NCI-H2196 (cell line): ENCODE measurements around the gene CGB2.
"Not testable (repeated sequence)": the region's sequence is repeated elsewhere in the genome, so short reads cannot be mapped to it uniquely, and the experiment has no call there.

Source experiments
- DNase-seq: peaks from one replicate; lab custom pipeline; 2025; ENCODE audit not compliant: unreplicated experiment; lab: John Stamatoyannopoulos, UW

The CGB2 gene

GRCh38 chr19:49036815-49037214 lies 5.1 kb downstream of the CGB2 start, which contains the start of gene CGB1:
TSS of gene CGB1 (minus strand) at chr19:49036895. CDS start at chr19:49036711, 184 bp downstream.
- DNase-seq = peak; percentile 18

GRCh38 chr19:49038111-49038510 lies 6.4 kb downstream of the CGB2 start:
- DNase-seq = not testable (repeated sequence)

- not testable (repeated sequence) for DNase-seq
Measured at GRCh38 chr19:49038557-49039276, 7.0 kb downstream of the CGB2 start.

GRCh38 chr19:49039736-49040135 lies 8.0 kb downstream of the CGB2 start:
- not testable (repeated sequence) for DNase-seq

- no peak for DNase-seq
Measured at GRCh38 chr19:49042177-49042576, 10.5 kb downstream of the CGB2 start.

GRCh38 chr19:49042666-49043065 lies 11.0 kb downstream of the CGB2 start:
- not testable (repeated sequence) for DNase-seq

GRCh38 chr19:49043548-49043947 lies 11.9 kb downstream of the CGB2 start, which contains the start of gene CGB5:
TSS of gene CGB5 (plus strand) at chr19:49043848. CDS start at chr19:49044210, 362 bp downstream.
- DNase-seq = not testable (repeated sequence)

- DNase-seq = not testable (repeated sequence)
Measured at GRCh38 chr19:49049011-49049410, 17.3 kb downstream of the CGB2 start, which contains the start of gene CGB8. TSS of gene CGB8 (minus strand) at chr19:49049111. CDS start at chr19:49048739, 372 bp downstream.

GRCh38 chr19:49049834-49050233 lies 18.1 kb downstream of the CGB2 start:
- DNase-seq = not testable (repeated sequence)

- DNase-seq = not testable (repeated sequence)
Measured at GRCh38 chr19:49050376-49051033, 18.8 kb downstream of the CGB2 start.

- DNase-seq = peak; percentile 59
Measured at GRCh38 chr19:49056101-49056901, 24.6 kb downstream of the CGB2 start.

GRCh38 chr19:49056902-49057596 lies 25.4 kb downstream of the CGB2 start:
- DNase-seq = not testable (repeated sequence)

- peak; percentile 44 for DNase-seq
Measured at GRCh38 chr19:49057636-49058234, 26.0 kb downstream of the CGB2 start, which contains the start of gene CGB7. TSS of gene CGB7 (minus strand) at chr19:49057749. CDS start at chr19:49055375, 2,374 bp downstream.

GRCh38 chr19:49058562-49058961 lies 26.9 kb downstream of the CGB2 start:
- no peak for DNase-seq

- DNase-seq = no peak
Measured at GRCh38 chr19:49059053-49059452, 27.4 kb downstream of the CGB2 start.

GRCh38 chr19:49061000-49061399 lies 29.3 kb downstream of the CGB2 start:
- no peak for DNase-seq

- DNase-seq = no peak
Measured at GRCh38 chr19:49061445-49061844, 29.8 kb downstream of the CGB2 start.

- DNase-seq = no peak
Measured at GRCh38 chr19:49064029-49064629, 32.4 kb downstream of the CGB2 start.

- DNase-seq = peak; percentile 22
Measured at GRCh38 chr19:49064768-49065611, 33.3 kb downstream of the CGB2 start, which contains the start of gene NTF4. TSS of gene NTF4 (minus strand) at chr19:49064818. CDS start at chr19:49061997, 2,821 bp downstream.
